AG10803 (cell line): ENCODE data around the gene GPR160.

Source experiments
- DNase-seq: peaks from one replicate; pipeline ENCODE4 v3.0.0; 2010; ENCODE audit warnings: low read depth
- H3K4me3 ChIP-seq: 2 replicates; pipeline ENCODE4 v1.5.1; 2011; ENCODE audit warnings: mild to moderate bottlenecking, low read length, control low read depth
- TF ChIP-seq, protein P1 (sequence below): conservative IDR thresholded peaks from 2 replicates; pipeline ENCODE4 v1.5.1; 2011; ENCODE audit warnings: mild to moderate bottlenecking, low read length, control low read depth, inconsistent platforms

GPR160 gene

DNA sequence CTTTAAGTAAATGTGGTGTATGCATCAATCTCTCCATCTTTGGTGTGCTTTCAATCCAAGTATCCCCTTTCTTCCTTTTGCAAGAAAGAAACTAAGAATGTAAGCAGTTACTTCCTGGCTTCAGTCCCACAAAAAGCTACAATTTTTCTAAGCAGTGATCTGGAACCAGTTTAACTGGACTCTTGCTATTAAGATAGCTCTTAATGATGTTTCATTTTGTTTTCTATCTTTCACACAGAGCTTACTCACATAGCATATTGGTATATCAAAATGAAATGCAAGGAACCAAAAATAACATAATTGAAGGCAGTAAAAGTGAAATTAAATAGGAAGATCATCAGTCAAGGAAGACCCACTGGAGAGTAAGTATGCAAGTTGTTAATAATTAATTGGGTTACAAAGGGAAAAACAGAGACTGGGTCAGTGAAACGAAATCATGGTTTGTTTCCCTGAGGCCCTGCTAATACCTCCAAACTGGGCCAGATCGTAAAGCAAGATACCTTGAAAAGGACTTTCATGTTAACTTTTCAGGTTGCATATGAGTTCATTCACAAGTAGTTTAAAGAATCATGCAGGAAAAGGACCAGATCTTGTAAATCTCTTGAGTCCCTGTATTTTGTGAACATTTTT, 41.9 kb downstream of the GPR160 start:
- peak; percentile 6 for DNase-seq
- TF ChIP-seq, protein P1, sequence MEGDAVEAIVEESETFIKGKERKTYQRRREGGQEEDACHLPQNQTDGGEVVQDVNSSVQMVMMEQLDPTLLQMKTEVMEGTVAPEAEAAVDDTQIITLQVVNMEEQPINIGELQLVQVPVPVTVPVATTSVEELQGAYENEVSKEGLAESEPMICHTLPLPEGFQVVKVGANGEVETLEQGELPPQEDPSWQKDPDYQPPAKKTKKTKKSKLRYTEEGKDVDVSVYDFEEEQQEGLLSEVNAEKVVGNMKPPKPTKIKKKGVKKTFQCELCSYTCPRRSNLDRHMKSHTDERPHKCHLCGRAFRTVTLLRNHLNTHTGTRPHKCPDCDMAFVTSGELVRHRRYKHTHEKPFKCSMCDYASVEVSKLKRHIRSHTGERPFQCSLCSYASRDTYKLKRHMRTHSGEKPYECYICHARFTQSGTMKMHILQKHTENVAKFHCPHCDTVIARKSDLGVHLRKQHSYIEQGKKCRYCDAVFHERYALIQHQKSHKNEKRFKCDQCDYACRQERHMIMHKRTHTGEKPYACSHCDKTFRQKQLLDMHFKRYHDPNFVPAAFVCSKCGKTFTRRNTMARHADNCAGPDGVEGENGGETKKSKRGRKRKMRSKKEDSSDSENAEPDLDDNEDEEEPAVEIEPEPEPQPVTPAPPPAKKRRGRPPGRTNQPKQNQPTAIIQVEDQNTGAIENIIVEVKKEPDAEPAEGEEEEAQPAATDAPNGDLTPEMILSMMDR: no peak
- H3K4me3 ChIP-seq: no peak overlapping the region

DNA sequence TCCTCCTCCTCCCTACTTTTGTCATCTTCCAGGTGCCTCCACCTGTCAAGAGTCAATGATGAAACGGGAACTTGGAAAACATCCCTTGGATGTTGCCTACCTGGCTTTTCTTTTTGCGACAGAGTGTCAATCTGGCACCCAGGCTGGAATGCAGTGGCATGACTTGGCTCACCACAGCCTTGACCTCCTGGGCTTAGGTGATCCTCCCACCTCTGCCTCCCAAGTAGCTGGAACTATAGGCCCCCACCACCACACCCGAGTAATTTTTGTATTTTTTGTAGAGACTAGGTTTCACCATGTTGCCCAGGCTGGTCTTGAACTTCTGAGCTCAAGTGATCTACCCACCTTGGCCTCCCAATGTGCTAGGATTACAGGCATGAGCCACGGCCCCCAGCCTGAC, 42.8 kb downstream of the GPR160 start:
- no peak for DNase-seq
- TF ChIP-seq, protein P1: no peak
- H3K4me3 ChIP-seq: no peak overlapping the region

GRCh38 chr3:170081079-170081741, 43.4 kb downstream of the GPR160 start:
- no peak overlapping the region for H3K4me3 ChIP-seq
- DNase-seq: peak; percentile 84
- TF ChIP-seq, protein P1: no peak

DNA sequence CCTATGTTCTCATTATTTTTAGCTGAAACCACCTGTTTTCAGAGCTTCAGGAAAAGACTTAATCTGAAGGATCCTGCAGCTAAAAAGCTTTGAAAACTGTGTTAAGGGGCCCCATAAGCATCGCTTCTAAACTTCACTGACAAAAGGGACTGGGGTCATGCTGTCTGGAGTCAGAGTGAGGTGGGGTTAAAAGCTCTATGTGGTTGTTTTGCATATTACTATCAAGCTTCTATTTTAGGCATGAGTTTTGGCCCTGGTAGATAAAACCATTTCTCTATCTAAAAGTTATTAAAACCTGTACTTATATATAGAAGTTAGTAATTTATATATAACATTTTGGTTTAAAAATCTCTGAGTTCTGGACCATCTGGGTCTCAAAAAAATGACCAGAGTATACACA, 45.5 kb downstream of the GPR160 start:
- TF ChIP-seq, protein P1: no peak
- no peak overlapping the region for H3K4me3 ChIP-seq
- no peak for DNase-seq

DNA sequence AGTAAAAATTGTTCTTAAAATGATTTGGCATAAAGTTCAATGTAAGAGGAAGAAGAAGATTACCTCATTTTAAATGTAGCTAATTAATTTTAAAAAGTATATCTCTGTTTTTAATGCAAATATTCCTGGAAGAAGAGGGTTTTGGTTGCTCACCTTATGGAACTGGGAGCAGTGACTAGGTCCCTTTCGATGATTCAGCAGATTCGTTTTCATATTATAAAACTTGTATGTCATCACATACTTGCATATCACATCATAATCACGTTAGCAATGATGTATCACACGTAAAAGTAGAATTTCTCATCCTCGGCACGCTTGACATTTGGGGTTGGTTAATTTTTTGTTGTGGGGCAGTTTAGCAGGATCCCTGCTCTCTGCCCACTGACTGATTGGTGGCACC, 47.6 kb downstream of the GPR160 start:
- no peak for DNase-seq
- no peak overlapping the region for H3K4me3 ChIP-seq
- TF ChIP-seq, protein P1: no peak

- TF ChIP-seq, protein P1: no peak
- H3K4me3 ChIP-seq: no peak overlapping the region
- peak; percentile 10 for DNase-seq
These were observed 52.2 kb downstream of the GPR160 start for GRCh38 chr3:170089862-170090600.

GRCh38 chr3:170090601-170090981, 52.8 kb downstream of the GPR160 start:
- TF ChIP-seq, protein P1: no peak
- H3K4me3 ChIP-seq: no peak overlapping the region
- no peak for DNase-seq
